G401.6 (cell line): Measurements from ENCODE around the gene MAP4K3.
A peak's percentile ranks its signal among the peaks of the same experiment; 100 is the strongest.
"Not testable (repeated sequence)": the region's sequence is repeated elsewhere in the genome, so short reads cannot be mapped to it uniquely, and the experiment has no call there.

Source experiments
- FAIRE-seq: peaks from 2 replicates; lab custom pipeline; 2012; peaks lifted over from hg19 to GRCh38; lab: Jason Lieb, UNC

Gene MAP4K3

GRCh38 chr2:39408351-39409136 is 28.5 kb downstream of the MAP4K3 start:
- no peak for FAIRE-seq

- no peak for FAIRE-seq
Observed at GRCh38 chr2:39407516-39408296, 29.4 kb downstream of the MAP4K3 start.

- FAIRE-seq = no peak
Observed at GRCh38 chr2:39405364-39405763, 31.7 kb downstream of the MAP4K3 start.

- FAIRE-seq = no peak
Observed at GRCh38 chr2:39403311-39403710, 33.8 kb downstream of the MAP4K3 start.

GRCh38 chr2:39401319-39401718 is 35.8 kb downstream of the MAP4K3 start:
- FAIRE-seq = no peak

- no peak for FAIRE-seq
Observed at GRCh38 chr2:39399570-39399969, 37.5 kb downstream of the MAP4K3 start.

GRCh38 chr2:39395313-39395712 is 41.8 kb downstream of the MAP4K3 start:
- no peak for FAIRE-seq

GRCh38 chr2:39394516-39394961 is 42.5 kb downstream of the MAP4K3 start:
- no peak for FAIRE-seq

GRCh38 chr2:39392672-39393071 is 44.4 kb downstream of the MAP4K3 start:
- FAIRE-seq = no peak

GRCh38 chr2:39390216-39390615 is 46.9 kb downstream of the MAP4K3 start:
- FAIRE-seq = peak; percentile 41

GRCh38 chr2:39386064-39386463 is 51.0 kb downstream of the MAP4K3 start:
- FAIRE-seq = no peak

GRCh38 chr2:39385172-39385571 is 51.9 kb downstream of the MAP4K3 start:
- no peak for FAIRE-seq

- FAIRE-seq = not testable (repeated sequence)
Observed at GRCh38 chr2:39384071-39384470, 53.0 kb downstream of the MAP4K3 start.

- no peak for FAIRE-seq
Observed at GRCh38 chr2:39383146-39383545, 53.9 kb downstream of the MAP4K3 start.

GRCh38 chr2:39381653-39382052 is 55.4 kb downstream of the MAP4K3 start:
- no peak for FAIRE-seq

- no peak for FAIRE-seq
Observed at GRCh38 chr2:39380525-39381150, 56.4 kb downstream of the MAP4K3 start.

GRCh38 chr2:39379643-39380524 is 57.2 kb downstream of the MAP4K3 start:
- FAIRE-seq = peak; percentile 98

- FAIRE-seq = peak; percentile 60
Observed at GRCh38 chr2:39378968-39379367, 58.1 kb downstream of the MAP4K3 start.

- FAIRE-seq = peak; percentile 21
Observed at GRCh38 chr2:39377226-39377939, 59.7 kb downstream of the MAP4K3 start.

- FAIRE-seq = no peak
Observed at GRCh38 chr2:39375917-39376316, 61.2 kb downstream of the MAP4K3 start.

- FAIRE-seq = no peak
Observed at GRCh38 chr2:39373181-39373802, 63.8 kb downstream of the MAP4K3 start.
